Tibial nerve (tissue), 4 donors: ENCODE data around the gene NFATC3.

Experiments used
- EP300 ChIP-seq, 2 donors: sonication (generic); formaldehyde crosslinking; IDR thresholded peaks; one replicate each; pipeline ENCODE4 v1.6.1; 2017; ENCODE audit warnings: antibody characterized with exemption in 2 of 2, mild to moderate bottlenecking in 1 of 2
- TF ChIP-seq, protein P1 (sequence below), 5 experiments: fragments of 200-600 bp in 3 of 5; fragments of 450-650 bp in 2 of 5; sonication (generic) in 3 of 5; IDR thresholded peaks; one replicate each; pipeline ENCODE4 v1.5.1; 2016 to 2019; ENCODE audit warnings: antibody characterized with exemption in 5 of 5, mild to moderate bottlenecking in 3 of 5, moderate library complexity in 2 of 5

DNA sequence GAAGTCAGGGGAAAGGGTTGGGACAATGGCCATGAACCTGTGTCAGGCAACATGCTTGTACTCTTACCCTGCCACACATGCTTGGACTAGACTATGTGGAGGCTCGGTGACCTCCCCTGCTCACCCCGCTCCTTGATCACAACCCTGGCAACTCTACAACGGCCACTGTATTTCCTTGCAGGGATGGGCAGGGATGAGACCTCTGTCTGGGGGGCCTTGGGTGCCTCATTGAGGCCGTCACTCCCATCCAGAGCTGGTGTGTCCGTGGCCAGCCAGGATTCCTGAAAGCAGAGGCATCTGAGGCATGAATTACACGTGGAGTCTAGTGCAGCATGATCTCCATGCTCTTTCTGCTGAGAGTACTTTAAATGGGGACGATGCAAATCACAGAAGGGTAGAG lies 161.0 kb downstream of the NFATC3 start:
- TF ChIP-seq, protein P1, sequence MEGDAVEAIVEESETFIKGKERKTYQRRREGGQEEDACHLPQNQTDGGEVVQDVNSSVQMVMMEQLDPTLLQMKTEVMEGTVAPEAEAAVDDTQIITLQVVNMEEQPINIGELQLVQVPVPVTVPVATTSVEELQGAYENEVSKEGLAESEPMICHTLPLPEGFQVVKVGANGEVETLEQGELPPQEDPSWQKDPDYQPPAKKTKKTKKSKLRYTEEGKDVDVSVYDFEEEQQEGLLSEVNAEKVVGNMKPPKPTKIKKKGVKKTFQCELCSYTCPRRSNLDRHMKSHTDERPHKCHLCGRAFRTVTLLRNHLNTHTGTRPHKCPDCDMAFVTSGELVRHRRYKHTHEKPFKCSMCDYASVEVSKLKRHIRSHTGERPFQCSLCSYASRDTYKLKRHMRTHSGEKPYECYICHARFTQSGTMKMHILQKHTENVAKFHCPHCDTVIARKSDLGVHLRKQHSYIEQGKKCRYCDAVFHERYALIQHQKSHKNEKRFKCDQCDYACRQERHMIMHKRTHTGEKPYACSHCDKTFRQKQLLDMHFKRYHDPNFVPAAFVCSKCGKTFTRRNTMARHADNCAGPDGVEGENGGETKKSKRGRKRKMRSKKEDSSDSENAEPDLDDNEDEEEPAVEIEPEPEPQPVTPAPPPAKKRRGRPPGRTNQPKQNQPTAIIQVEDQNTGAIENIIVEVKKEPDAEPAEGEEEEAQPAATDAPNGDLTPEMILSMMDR (IDR thresholded peaks at IDR 0.05) = no peak
- no peak for TF ChIP-seq EP300 (IDR thresholded peaks at IDR 0.05)
